Sigmoid colon (tissue), 4 donors: Measurements from ENCODE around the gene NOXO1.

Experiments
- CTCF ChIP-seq, 4 experiments: fragments of 450-650 bp in 3 of 4; fragments of 200-600 bp in 1 of 4; IDR thresholded peaks; one replicate each; pipeline ENCODE4 v1.5.1; 2016 to 2019; ENCODE audit warnings: antibody characterized with exemption in 4 of 4, mild to moderate bottlenecking in 3 of 4, moderate library complexity in 2 of 4
- EP300 ChIP-seq, 4 donors: sonication (generic); formaldehyde crosslinking; IDR thresholded peaks; one replicate each; pipeline ENCODE4 v1.6.1; 2017; ENCODE audit warnings: antibody characterized with exemption in 4 of 4
- POLR2A ChIP-seq, 2 donors: fragments of 450-650 bp; IDR thresholded peaks; one replicate each; pipeline ENCODE4 v1.6.1; 2016; ENCODE audit warnings: antibody characterized with exemption in 2 of 2, mild to moderate bottlenecking in 2 of 2, moderate library complexity in 2 of 2
- POLR2AphosphoS5 ChIP-seq, 4 donors: sonication (generic); formaldehyde crosslinking; IDR thresholded peaks; one replicate each; pipeline ENCODE4 v1.6.1; 2017; ENCODE audit warnings: antibody characterized with exemption in 4 of 4

GRCh38 chr16:1999866-2000514 lies 18.7 kb upstream of the NOXO1 start:
- TF ChIP-seq POLR2A (IDR thresholded peaks at IDR 0.05) (no peak), CTCF (IDR thresholded peaks at IDR 0.05) (no peak), POLR2AphosphoS5 (IDR thresholded peaks at IDR 0.05) (no peak), EP300 (IDR thresholded peaks at IDR 0.05) (no peak)
